ENCODE results near the gene DTNB. TPM values are rescaled to one million over a fixed set of nuclear protein-coding genes. Genes with fewer than 3 reads are reported as not detected.

The DTNB gene
- total and polyA plus RNA-seq, 10 of the 15 experiments (the other 5 are each of a cell fraction or from before 2014, with no cell fraction given) = 4.5 to 30.6 (median 11.9) TPM

- TF ChIP-seq PML (IDR thresholded peaks at IDR 0.05; ENCODE audit: low read length) (0 out of 2 replicates have a peak, but pooled peaks have one; percentile 19), CREM (IDR thresholded peaks at IDR 0.05; ENCODE audit: low read depth) (peak; percentile 42; the same call in 1 of the 2 replicates), EGR1 (IDR thresholded peaks at IDR 0.05; ENCODE audit: borderline replicate concordance in 1 of 2, low read depth in 2 of 2, low read length in 2 of 2) (no peak), ZNF217 (IDR thresholded peaks at IDR 0.05) (no peak), KLF5 (IDR thresholded peaks at IDR 0.05; ENCODE audit: partially characterized antibody) (no peak)
- TF ChIP-seq, protein P1, sequence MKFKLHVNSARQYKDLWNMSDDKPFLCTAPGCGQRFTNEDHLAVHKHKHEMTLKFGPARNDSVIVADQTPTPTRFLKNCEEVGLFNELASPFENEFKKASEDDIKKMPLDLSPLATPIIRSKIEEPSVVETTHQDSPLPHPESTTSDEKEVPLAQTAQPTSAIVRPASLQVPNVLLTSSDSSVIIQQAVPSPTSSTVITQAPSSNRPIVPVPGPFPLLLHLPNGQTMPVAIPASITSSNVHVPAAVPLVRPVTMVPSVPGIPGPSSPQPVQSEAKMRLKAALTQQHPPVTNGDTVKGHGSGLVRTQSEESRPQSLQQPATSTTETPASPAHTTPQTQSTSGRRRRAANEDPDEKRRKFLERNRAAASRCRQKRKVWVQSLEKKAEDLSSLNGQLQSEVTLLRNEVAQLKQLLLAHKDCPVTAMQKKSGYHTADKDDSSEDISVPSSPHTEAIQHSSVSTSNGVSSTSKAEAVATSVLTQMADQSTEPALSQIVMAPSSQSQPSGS (IDR thresholded peaks at IDR 0.05; ENCODE audit: low read length) = peak; percentile 20; the same call in 1 of the 2 replicates
Observed at GRCh38 chr2:25430556-25430955, 242.8 kb downstream of the DTNB start (continued).

GRCh38 chr2:25426326-25426725 lies 247.1 kb downstream of the DTNB start:
- RAD21 ChIA-PET (ENCODE audit: unreplicated experiment) = interaction anchor here (0.9 to 2.9 kb wide), 5 partner anchors 14 to 261 kb away, joined by 3 to 14 read pairs (median 3); no protein-coding TSS in a partner anchor
- DNase-seq (ENCODE audit: low read depth, low spot score) = no peak
- no TSS peak for BruUV-seq (replicated peaks)
- intact Hi-C loops (cut with micrococcal nuclease; ENCODE audit: unreplicated experiment) (no loop called here), in situ Hi-C loops (cut with MboI) (no loop called here)
- H3K27ac ChIP-seq (ENCODE audit: control insufficient read depth, insufficient read depth) = no peak overlapping the region; the same call in 1 of the 2 replicates
- H3K4me2 ChIP-seq (ENCODE audit: control insufficient read depth, insufficient read depth) = no peak overlapping the region
- no peak overlapping the region for H2AFZ ChIP-seq (ENCODE audit: control insufficient read depth, low read depth, low read length)
- no peak overlapping the region for H3K4me3 ChIP-seq
- H3K27me3 ChIP-seq (replicated peaks in 1 of 2; ENCODE audit: control insufficient read depth in 2 of 2, insufficient read depth in 2 of 2, low read length in 1 of 2) = no peaks in the 10 kb centered on the region
- SMC1A ChIA-PET (ENCODE audit: uncharacterized antibody, unreplicated experiment) = interaction anchor here (0.7 to 3.4 kb wide), 13 partner anchors 14 to 226 kb away, joined by 3 to 18 read pairs (median 4); no protein-coding TSS in a partner anchor
- ATAC-seq = no peak
- CTCF ChIA-PET = interaction anchor here (0.6 to 2.6 kb wide), 6 partner anchors 11 to 64 kb away, joined by 4 to 17 read pairs (median 6); no protein-coding TSS in a partner anchor
- 100% methylated on average over 3 of the region's 3 CpGs for WGBS (ENCODE audit: insufficient coverage, insufficient replicate concordance, low lambda C conversion rate, missing lambda C conversion rate)
- H3K4me1 ChIP-seq (ENCODE audit: control insufficient read depth, insufficient read depth, low read length) = peaks cover 25% of the 10 kb centered on the region
- no peaks in the 10 kb centered on the region for H4K20me1 ChIP-seq (ENCODE audit: control insufficient read depth, insufficient read depth)
- peaks cover 38% of the 10 kb centered on the region for H3K79me2 ChIP-seq (ENCODE audit: control insufficient read depth, insufficient read depth, low read length)
- no peaks in the 10 kb centered on the region for H3K9me3 ChIP-seq (replicated peaks; ENCODE audit: control insufficient read depth, insufficient read depth, low read length)
- H3K36me3 ChIP-seq (ENCODE audit: control insufficient read depth in 2 of 2, insufficient read depth in 2 of 2, low read length in 1 of 2) = peaks cover 3 to 30% of the 10 kb centered on the region in 2 experiments; a peak in 3 of 4 replicates
- H3K9ac ChIP-seq (ENCODE audit: control insufficient read depth, insufficient read depth, low read length) = no peak overlapping the region
- POLR2A ChIA-PET = interaction anchor here (0.7 to 2.2 kb wide), 6 partner anchors 10 to 64 kb away, joined by 3 to 10 read pairs (median 4); no protein-coding TSS in a partner anchor
- no peak for FAIRE-seq
- TF ChIP-seq RELA (IDR thresholded peaks at IDR 0.05; ENCODE audit: borderline replicate concordance, partially characterized antibody) = no peak
- TF ChIP-seq KAT2A (conservative IDR thresholded peaks at IDR 0.05; ENCODE audit: control insufficient read depth, low read depth, low read length) = no peak
- no peak for TF ChIP-seq MAX (IDR thresholded peaks at IDR 0.05; ENCODE audit: low read depth, low read length)
- no peak for TF ChIP-seq SMAD5 (IDR thresholded peaks at IDR 0.05; ENCODE audit: low read depth)
- TF ChIP-seq JUND (IDR thresholded peaks at IDR 0.05; ENCODE audit: low read depth, low read length) = no peak
- no peak for TF ChIP-seq BRCA1 (IDR thresholded peaks at IDR 0.05; ENCODE audit: low read depth, low read length)
- no peak for TF ChIP-seq PML (IDR thresholded peaks at IDR 0.05; ENCODE audit: low read length)
- TF ChIP-seq, protein P2, sequence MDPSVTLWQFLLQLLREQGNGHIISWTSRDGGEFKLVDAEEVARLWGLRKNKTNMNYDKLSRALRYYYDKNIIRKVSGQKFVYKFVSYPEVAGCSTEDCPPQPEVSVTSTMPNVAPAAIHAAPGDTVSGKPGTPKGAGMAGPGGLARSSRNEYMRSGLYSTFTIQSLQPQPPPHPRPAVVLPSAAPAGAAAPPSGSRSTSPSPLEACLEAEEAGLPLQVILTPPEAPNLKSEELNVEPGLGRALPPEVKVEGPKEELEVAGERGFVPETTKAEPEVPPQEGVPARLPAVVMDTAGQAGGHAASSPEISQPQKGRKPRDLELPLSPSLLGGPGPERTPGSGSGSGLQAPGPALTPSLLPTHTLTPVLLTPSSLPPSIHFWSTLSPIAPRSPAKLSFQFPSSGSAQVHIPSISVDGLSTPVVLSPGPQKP (IDR thresholded peaks at IDR 0.05; ENCODE audit: low read depth, low read length) = no peak
- no peak for TF ChIP-seq ZNF217 (IDR thresholded peaks at IDR 0.05)
- no peak for TF ChIP-seq ZNF592 (IDR thresholded peaks at IDR 0.05)
- TF ChIP-seq SPI1 (IDR thresholded peaks at IDR 0.05; ENCODE audit: borderline replicate concordance, insufficient read depth, low read depth, low read length) = no peak
- no peak for TF ChIP-seq SREBF1 (IDR thresholded peaks at IDR 0.05; ENCODE audit: low read length)

All from GM12878 (cell line).